NCI-H1436 treated with DMSO at 0.1 percent for 48 hours (cell line): ENCODE measurements around the gene UCN.
"Not testable (repeated sequence)": the region's sequence is repeated elsewhere in the genome, so short reads cannot be mapped to it uniquely, and the experiment has no call there.

Experiments used
- DNase-seq: peaks from one replicate; lab custom pipeline; 2025; lab: John Stamatoyannopoulos, UW

Gene UCN

GRCh38 chr2:27308359-27308881 is at the start of gene UCN:
Gene UCN, minus strand, starts transcription at chr2:27308445. Its CDS starts 550 bp downstream, at chr2:27307895.
- DNase-seq, result no peak

GRCh38 chr2:27356382-27357181 is 48.3 kb upstream of the UCN start, which contains the start of gene GTF3C2:
Gene GTF3C2, minus strand, starts transcription at chr2:27356764. Its CDS starts 13,210 bp downstream, at chr2:27343554.
- DNase-seq, result peak; percentile 66

- DNase-seq, result no peak
These were observed 47.8 kb upstream of the UCN start for GRCh38 chr2:27356056-27356381.

- DNase-seq, result no peak
These were observed 46.3 kb upstream of the UCN start for GRCh38 chr2:27354597-27354927.

- no peak for DNase-seq
These were observed 45.7 kb upstream of the UCN start for GRCh38 chr2:27353762-27354596.

- DNase-seq, result not testable (repeated sequence)
These were observed 45.1 kb upstream of the UCN start for GRCh38 chr2:27353386-27353761.

GRCh38 chr2:27351802-27352598 is 43.8 kb upstream of the UCN start:
- no peak for DNase-seq

- no peak for DNase-seq
These were observed 42.0 kb upstream of the UCN start for GRCh38 chr2:27350106-27350693.

GRCh38 chr2:27347641-27348040 is 39.4 kb upstream of the UCN start:
- DNase-seq, result no peak

- no peak for DNase-seq
These were observed 27.9 kb upstream of the UCN start for GRCh38 chr2:27336173-27336572.

- DNase-seq, result no peak
These were observed 27.1 kb upstream of the UCN start for GRCh38 chr2:27335311-27335710.

GRCh38 chr2:27324720-27325119 is 16.5 kb upstream of the UCN start:
- DNase-seq, result no peak

GRCh38 chr2:27323596-27324285 is 15.5 kb upstream of the UCN start:
- no peak for DNase-seq

GRCh38 chr2:27322766-27323595 is 14.7 kb upstream of the UCN start, which contains the start of gene MPV17:
Gene MPV17, minus strand, starts transcription at chr2:27323097. Its CDS starts 580 bp downstream, at chr2:27322517.
- no peak for DNase-seq

GRCh38 chr2:27322301-27322765 is 14.1 kb upstream of the UCN start:
- no peak for DNase-seq

GRCh38 chr2:27320958-27321543 is 12.8 kb upstream of the UCN start:
- DNase-seq, result no peak

GRCh38 chr2:27319839-27320238 is 11.6 kb upstream of the UCN start:
- not testable (repeated sequence) for DNase-seq

GRCh38 chr2:27316655-27317412 is 8.6 kb upstream of the UCN start:
- no peak for DNase-seq

GRCh38 chr2:27315122-27315521 is 6.9 kb upstream of the UCN start:
- no peak for DNase-seq
